ENCODE data around the gene MEGF9.

The MEGF9 gene

DNA sequence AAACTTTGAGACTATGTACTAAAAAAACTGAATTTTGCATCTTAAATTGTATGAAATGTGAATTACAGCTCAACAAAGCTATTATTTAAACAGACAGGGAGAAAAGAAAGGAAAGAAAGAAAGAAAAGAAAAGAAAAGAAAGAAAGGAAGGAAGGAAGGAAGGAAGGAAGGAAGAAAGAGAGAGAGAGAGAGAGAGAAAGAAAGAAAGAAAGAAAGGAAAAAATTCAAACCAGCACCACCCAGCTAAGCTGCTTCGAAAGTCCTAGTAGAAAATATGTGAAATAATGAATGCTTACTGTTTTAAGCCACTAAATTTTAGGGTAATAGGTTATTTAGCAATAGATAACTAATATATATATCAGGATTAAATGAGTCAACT is 102.6 kb downstream of the MEGF9 start:
- TF ChIP-seq EZH2phosphoT487 (conservative IDR thresholded peaks at IDR 0.05; ENCODE audit: low read length) (no peak), CTCF (IDR thresholded peaks at IDR 0.05; ENCODE audit: insufficient read depth, low read length, poor library complexity, severe bottlenecking) (no peak)
- Histone ChIP-seq H4K20me1 (ENCODE audit: low read depth, low read length) (no peaks in the 10 kb centered on the region), H3K9me2 (replicated peaks; ENCODE audit: insufficient read depth, low read length) (no peaks in the 10 kb centered on the region), H3K27me3 (ENCODE audit: low read length) (no peaks in the 10 kb centered on the region), H3K36me3 (ENCODE audit: low read length) (no peaks in the 10 kb centered on the region), H3K4me2 (ENCODE audit: low read depth, low read length, poor library complexity, severe bottlenecking) (no peak overlapping the region), H3K4me3 (ENCODE audit: insufficient read depth, low read length, poor library complexity, severe bottlenecking) (no peak overlapping the region), H3K9me3 (ENCODE audit: insufficient read depth, low read length) (no peaks in the 10 kb centered on the region), H3K27ac (ENCODE audit: low read depth, low read length) (no peak overlapping the region), H3K79me2 (ENCODE audit: insufficient read depth, low read length) (no peaks in the 10 kb centered on the region), H3F3A (ENCODE audit: insufficient read depth) (no peaks in the 10 kb centered on the region), H2AFZ (ENCODE audit: low read depth, low read length, severe bottlenecking) (no peak overlapping the region), H3K9ac (ENCODE audit: low read length) (no peak overlapping the region)

GRCh38 chr9:120610975-120611689 is 103.1 kb downstream of the MEGF9 start:
- no peak overlapping the region for H3K4me2 ChIP-seq (ENCODE audit: low read depth, low read length, poor library complexity, severe bottlenecking)
- H3K9ac ChIP-seq (ENCODE audit: low read length), result no peak overlapping the region
- H3K27me3 ChIP-seq (ENCODE audit: low read length), result no peaks in the 10 kb centered on the region
- no peaks in the 10 kb centered on the region for H3K9me2 ChIP-seq (replicated peaks; ENCODE audit: insufficient read depth, low read length)
- no peaks in the 10 kb centered on the region for H3F3A ChIP-seq (ENCODE audit: insufficient read depth)
- H3K4me3 ChIP-seq (ENCODE audit: insufficient read depth, low read length, poor library complexity, severe bottlenecking), result no peak overlapping the region
- H4K20me1 ChIP-seq (ENCODE audit: low read depth, low read length), result no peaks in the 10 kb centered on the region
- H3K9me3 ChIP-seq (ENCODE audit: insufficient read depth, low read length), result no peaks in the 10 kb centered on the region
- no peaks in the 10 kb centered on the region for H3K36me3 ChIP-seq (ENCODE audit: low read length)
- no peaks in the 10 kb centered on the region for H3K79me2 ChIP-seq (ENCODE audit: insufficient read depth, low read length)
- no peak for TF ChIP-seq CTCF (IDR thresholded peaks at IDR 0.05; ENCODE audit: insufficient read depth, low read length, poor library complexity, severe bottlenecking)
- no peak for TF ChIP-seq EZH2phosphoT487 (conservative IDR thresholded peaks at IDR 0.05; ENCODE audit: low read length)
- no peak overlapping the region for H3K27ac ChIP-seq (ENCODE audit: low read depth, low read length)
- no peak overlapping the region for H2AFZ ChIP-seq (ENCODE audit: low read depth, low read length, severe bottlenecking)

GRCh38 chr9:120609636-120610035 is 104.6 kb downstream of the MEGF9 start:
- no peak for TF ChIP-seq EZH2phosphoT487 (conservative IDR thresholded peaks at IDR 0.05; ENCODE audit: low read length)
- no peak for TF ChIP-seq CTCF (IDR thresholded peaks at IDR 0.05; ENCODE audit: insufficient read depth, low read length, poor library complexity, severe bottlenecking)
- no peaks in the 10 kb centered on the region for H3K9me2 ChIP-seq (replicated peaks; ENCODE audit: insufficient read depth, low read length)
- no peak overlapping the region for H2AFZ ChIP-seq (ENCODE audit: low read depth, low read length, severe bottlenecking)
- H3K36me3 ChIP-seq (ENCODE audit: low read length), result no peaks in the 10 kb centered on the region
- no peaks in the 10 kb centered on the region for H4K20me1 ChIP-seq (ENCODE audit: low read depth, low read length)
- no peak overlapping the region for H3K27ac ChIP-seq (ENCODE audit: low read depth, low read length)
- H3K9ac ChIP-seq (ENCODE audit: low read length), result no peak overlapping the region
- no peaks in the 10 kb centered on the region for H3K27me3 ChIP-seq (ENCODE audit: low read length)
- H3K79me2 ChIP-seq (ENCODE audit: insufficient read depth, low read length), result no peaks in the 10 kb centered on the region
- no peak overlapping the region for H3K4me2 ChIP-seq (ENCODE audit: low read depth, low read length, poor library complexity, severe bottlenecking)
- H3F3A ChIP-seq (ENCODE audit: insufficient read depth), result no peaks in the 10 kb centered on the region
- H3K4me3 ChIP-seq (ENCODE audit: insufficient read depth, low read length, poor library complexity, severe bottlenecking), result no peak overlapping the region
- no peaks in the 10 kb centered on the region for H3K9me3 ChIP-seq (ENCODE audit: insufficient read depth, low read length)

Data from SU-DHL-6 (cell line).